Keratinocyte (primary cell): Measurements from ENCODE around the gene CHAC2.

Experiments
- CTCF ChIP-seq, 3 experiments: IDR thresholded peaks in 1 of 3; conservative IDR thresholded peaks in 1 of 3; optimal IDR thresholded peaks in 1 of 3; 2 replicates in 2 of 3; 3 replicates in 1 of 3; pipeline versions ENCODE3 to v1.5.1; 2011; ENCODE audit warnings: low read length in 3 of 3, mild to moderate bottlenecking in 3 of 3, moderate library complexity in 2 of 3, control low read depth in 1 of 3, inconsistent platforms in 1 of 3; ENCODE audit not compliant: insufficient read depth in 2 of 3; ENCODE audit errors: extremely low read depth in 1 of 3
- EZH2 ChIP-seq: IDR thresholded peaks from one replicate; pipeline ENCODE4 v1.6.1; 2012; ENCODE audit warnings: inconsistent platforms, mild to moderate bottlenecking, low read length, moderate library complexity

GRCh38 chr2:53744395-53745065, 23.1 kb upstream of the CHAC2 start:
- TF ChIP-seq CTCF (optimal IDR thresholded peaks at IDR 0.05 in 1 of 3, IDR thresholded peaks at IDR 0.05 in 1 of 3, conservative IDR thresholded peaks at IDR 0.05 in 1 of 3; ENCODE audit: extremely low read depth in 1 of 3, insufficient read depth in 2 of 3, low read length in 3 of 3) (no peak), EZH2 (no peak)
